Activated CD4-positive, alpha-beta T cell treated with anti-CD3 and anti-CD28 coated beads for 1 hour (primary cell): ENCODE results near the gene CHID1.

ENCODE experiments used
- DNase-seq: peaks from one replicate; pipeline ENCODE4 v3.0.0-alpha.2; 2020

The CHID1 gene

DNA sequence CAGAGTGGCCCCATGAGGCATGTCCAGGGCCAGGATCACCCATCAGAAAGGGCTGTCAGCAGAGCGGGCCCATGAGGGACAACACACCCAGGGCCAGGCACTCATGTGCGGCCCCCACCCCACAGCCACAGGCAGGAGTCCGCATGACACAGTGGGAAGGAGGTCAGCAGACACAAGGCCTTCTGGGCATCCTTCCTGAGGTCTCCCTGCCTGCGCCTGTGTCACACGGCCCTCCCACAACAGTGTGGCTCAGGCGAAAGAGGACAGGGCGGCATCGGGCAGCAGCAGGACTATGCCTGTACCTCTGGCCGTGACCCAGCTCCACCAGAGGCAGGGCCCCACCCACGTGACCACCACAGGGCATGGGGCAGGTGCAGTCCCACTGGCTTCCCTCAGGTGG lies 27.1 kb downstream of the CHID1 start:
- no peak for DNase-seq

- no peak for DNase-seq
These were observed 28.0 kb downstream of the CHID1 start for GRCh38 chr11:882596-882995.

GRCh38 chr11:880447-880846 lies 30.2 kb downstream of the CHID1 start:
- DNase-seq, result no peak

GRCh38 chr11:877565-877964 lies 33.0 kb downstream of the CHID1 start:
- no peak for DNase-seq

GRCh38 chr11:876545-876944 lies 34.1 kb downstream of the CHID1 start:
- no peak for DNase-seq

DNA sequence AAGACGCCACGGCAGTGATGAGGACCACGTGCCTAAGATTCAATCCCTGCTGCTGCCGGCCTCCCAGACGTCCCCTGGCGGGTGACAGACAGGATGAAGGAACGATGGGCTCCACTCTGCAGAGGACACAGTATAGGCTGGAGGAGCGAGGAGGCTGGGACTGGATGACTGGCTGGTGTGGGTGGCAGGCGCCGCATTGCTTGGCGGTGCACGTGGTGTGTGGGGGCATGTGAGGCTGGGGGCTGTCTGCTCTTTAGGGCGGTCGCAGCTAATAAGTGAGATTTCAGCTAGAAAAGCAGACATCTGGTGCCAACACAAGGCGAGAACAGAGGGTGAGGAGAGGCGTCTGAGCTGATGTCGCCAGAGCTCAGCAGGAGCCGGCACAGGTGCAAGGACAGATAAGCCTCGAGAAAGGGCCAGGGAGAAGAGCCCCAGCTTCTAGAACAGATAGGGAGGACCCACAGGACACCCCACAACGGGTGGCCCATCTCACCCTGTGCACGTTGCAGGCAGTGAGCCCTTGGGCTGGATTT lies 34.8 kb downstream of the CHID1 start:
- no peak for DNase-seq

GRCh38 chr11:875203-875602 lies 35.4 kb downstream of the CHID1 start:
- no peak for DNase-seq

DNA sequence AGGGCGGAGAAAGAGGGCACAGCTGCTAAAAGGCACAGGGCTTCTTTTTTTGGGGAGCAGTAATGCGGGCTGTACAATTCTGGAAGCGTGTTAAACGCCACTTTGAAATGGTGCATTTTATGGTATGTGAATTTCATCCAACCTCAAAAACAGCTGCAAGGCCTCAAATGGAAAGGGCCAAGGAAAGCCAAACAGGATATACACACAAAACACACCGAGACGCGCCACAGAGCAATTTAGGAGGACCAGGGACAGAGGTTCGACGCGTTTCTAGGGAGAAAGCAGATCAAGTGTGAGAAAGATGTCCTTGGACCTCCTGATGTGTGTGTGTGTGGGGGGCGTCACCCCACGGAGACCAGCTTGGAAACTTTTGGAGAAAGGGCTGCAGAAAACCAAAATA lies 36.9 kb downstream of the CHID1 start:
- no peak for DNase-seq

DNA sequence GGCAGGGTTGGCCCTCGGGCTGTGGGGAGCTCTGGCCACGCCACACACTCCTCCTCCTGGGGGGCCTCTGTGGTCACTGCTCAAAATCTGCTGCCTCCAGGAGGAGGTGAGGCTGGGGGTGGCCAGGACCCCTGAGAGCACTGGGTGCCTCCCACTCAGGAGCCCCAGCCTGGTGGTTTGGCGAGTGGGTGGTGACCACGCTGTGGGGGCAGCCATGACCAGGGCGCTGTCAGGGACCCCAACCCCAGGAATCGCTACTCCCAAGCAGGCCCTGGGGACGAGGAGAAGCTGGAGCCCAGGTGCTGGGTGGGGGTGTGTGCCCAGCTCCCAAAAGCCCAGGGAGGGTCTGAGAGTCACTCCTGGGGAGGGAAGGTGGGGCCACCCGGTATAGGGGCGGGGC lies 37.8 kb downstream of the CHID1 start:
- no peak for DNase-seq

- DNase-seq, result no peak
These were observed 39.1 kb downstream of the CHID1 start for GRCh38 chr11:871472-871871.

- no peak for DNase-seq
These were observed 40.2 kb downstream of the CHID1 start for GRCh38 chr11:870418-870817.

GRCh38 chr11:870127-870413 lies 40.5 kb downstream of the CHID1 start:
- no peak for DNase-seq

DNA sequence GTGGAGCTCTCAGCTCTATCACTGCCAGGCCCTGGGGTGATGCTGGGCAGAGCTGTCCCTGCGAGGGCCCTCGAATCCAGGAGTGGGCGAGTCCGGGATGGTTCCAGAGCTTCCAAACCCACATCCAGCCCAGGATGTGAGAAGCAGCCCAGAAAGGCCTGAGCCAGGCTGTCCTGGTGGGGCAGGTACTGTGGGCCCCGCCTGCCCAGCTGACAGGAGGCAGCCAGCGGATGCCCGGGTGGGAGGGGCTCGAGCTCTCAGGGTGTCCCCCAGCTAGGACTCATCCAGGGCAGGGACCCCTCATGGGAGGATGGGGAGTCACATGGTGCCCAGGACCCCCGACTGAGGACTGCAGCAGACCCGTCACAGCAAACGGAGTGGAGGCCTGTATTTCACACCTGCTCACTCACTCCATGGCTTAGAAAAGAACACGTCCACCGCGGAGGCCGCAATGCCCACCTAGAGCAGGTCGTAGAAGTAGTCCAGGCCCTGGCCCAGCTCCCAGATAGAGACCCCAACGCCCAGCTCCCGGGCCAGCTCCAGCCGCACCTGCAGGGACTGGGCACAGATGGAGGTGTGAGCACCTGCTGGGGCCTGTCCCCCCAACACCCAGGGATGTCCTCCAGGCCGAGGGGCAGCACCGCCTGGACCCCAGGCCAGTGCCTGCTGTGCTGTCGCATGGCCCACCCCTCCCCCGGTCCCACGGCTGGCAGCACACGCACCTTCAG lies 41.0 kb downstream of the CHID1 start:
- no peak for DNase-seq

GRCh38 chr11:868802-869201 lies 41.8 kb downstream of the CHID1 start:
- DNase-seq, result no peak

- no peak for DNase-seq
These were observed 42.2 kb downstream of the CHID1 start for GRCh38 chr11:868394-868793.

- no peak for DNase-seq
These were observed 42.7 kb downstream of the CHID1 start for GRCh38 chr11:867856-868358.

- no peak for DNase-seq
These were observed 44.1 kb downstream of the CHID1 start for GRCh38 chr11:866481-866880.

- DNase-seq, result no peak
These were observed 44.9 kb downstream of the CHID1 start for GRCh38 chr11:865462-866430.

GRCh38 chr11:864898-865297 lies 45.7 kb downstream of the CHID1 start:
- DNase-seq, result no peak

DNA sequence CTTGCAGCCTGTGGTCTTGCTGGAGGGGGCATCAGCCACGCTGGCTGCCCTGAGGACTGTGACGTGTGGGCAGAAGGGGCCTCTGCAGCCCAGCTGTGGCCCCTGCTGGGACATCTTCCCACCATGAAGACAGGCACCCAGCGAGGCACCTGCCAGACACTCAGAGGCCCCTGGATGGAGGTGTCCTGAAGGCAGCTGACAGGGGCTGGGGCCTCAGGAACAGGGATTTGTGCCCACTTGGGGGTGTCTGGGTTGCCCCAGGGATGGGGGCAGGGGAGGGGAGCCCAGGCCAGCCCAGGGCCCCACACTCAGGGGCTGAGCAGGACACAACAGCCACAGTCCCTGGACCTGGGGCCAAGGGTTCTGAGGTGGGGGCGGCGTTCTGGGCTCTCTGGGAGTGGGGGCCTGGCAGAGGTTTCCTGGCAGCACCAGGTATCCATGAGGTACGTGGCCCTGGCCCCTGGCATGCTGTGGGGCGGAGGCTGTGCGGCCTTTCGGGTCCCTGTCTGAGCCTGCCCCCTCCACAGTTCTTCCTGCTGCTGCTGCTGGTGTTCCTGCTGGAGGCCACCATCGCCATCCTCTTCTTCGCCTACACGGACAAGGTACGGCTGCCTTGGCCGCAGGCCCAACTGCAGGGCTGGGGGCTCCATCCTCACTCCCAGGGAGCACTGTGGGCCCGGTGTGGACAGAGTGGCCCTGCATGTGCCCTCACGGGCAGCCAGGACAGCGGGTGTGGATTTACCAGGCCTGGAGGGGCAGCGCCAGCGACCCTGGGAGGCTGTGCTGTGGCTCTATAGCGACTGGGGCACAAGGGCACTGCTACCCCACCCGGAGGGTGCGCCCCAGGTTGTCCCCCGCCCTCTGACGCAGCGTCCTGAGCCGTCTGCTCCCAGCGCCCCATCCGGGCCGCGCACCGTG lies 46.4 kb downstream of the CHID1 start:
- DNase-seq, result no peak

- DNase-seq, result no peak
These were observed 47.3 kb downstream of the CHID1 start for GRCh38 chr11:863023-863909.

- DNase-seq, result no peak
These were observed 48.0 kb downstream of the CHID1 start for GRCh38 chr11:862696-863022.
